CD4-positive, alpha-beta T cell treated with Interleukin-15 for 4 hours (primary cell): ENCODE results near the gene CELSR2.
"Not testable (repeated sequence)": the region's sequence is repeated elsewhere in the genome, so short reads cannot be mapped to it uniquely, and the experiment has no call there.

ENCODE experiments used
- DNase-seq: peaks from one replicate; pipeline ENCODE4 v3.0.0-alpha.2; 2020; ENCODE audit warnings: low spot score

Gene CELSR2

GRCh38 chr1:109301874-109302273, 52.5 kb downstream of the CELSR2 start:
- DNase-seq: no peak

- DNase-seq: no peak
These were observed 55.0 kb downstream of the CELSR2 start for GRCh38 chr1:109304226-109304920.

GRCh38 chr1:109305991-109306390, 56.7 kb downstream of the CELSR2 start:
- DNase-seq: not testable (repeated sequence)

GRCh38 chr1:109306832-109307273, 57.5 kb downstream of the CELSR2 start, which contains the start of gene MYBPHL:
TSS of gene MYBPHL (minus strand) at chr1:109307011. CDS start at chr1:109306991, 20 bp downstream.
- no peak for DNase-seq

GRCh38 chr1:109307274-109308021, 58.1 kb downstream of the CELSR2 start:
- no peak for DNase-seq

GRCh38 chr1:109309347-109309746, 60.0 kb downstream of the CELSR2 start:
- DNase-seq: no peak

- DNase-seq: no peak
These were observed 62.9 kb downstream of the CELSR2 start for GRCh38 chr1:109312246-109312645.

- no peak for DNase-seq
These were observed 63.8 kb downstream of the CELSR2 start for GRCh38 chr1:109312978-109313775.

GRCh38 chr1:109314795-109315194, 65.5 kb downstream of the CELSR2 start:
- DNase-seq: no peak

GRCh38 chr1:109315288-109315687, 65.9 kb downstream of the CELSR2 start:
- DNase-seq: no peak

- no peak for DNase-seq
These were observed 67.2 kb downstream of the CELSR2 start for GRCh38 chr1:109316506-109316905.

- DNase-seq: no peak
These were observed 69.8 kb downstream of the CELSR2 start for GRCh38 chr1:109319114-109319513.

- DNase-seq: no peak
These were observed 73.6 kb downstream of the CELSR2 start for GRCh38 chr1:109322974-109323373.
